HL-60 (cell line): ENCODE data around the gene TENM3.

Source experiments
- GABPA ChIP-seq: IDR thresholded peaks from 2 replicates; pipeline ENCODE4 v1.6.1; 2012; ENCODE audit warnings: low read depth
- POLR2AphosphoS5 ChIP-seq: IDR thresholded peaks from 2 replicates; pipeline ENCODE4 v1.6.1; 2012; ENCODE audit warnings: low read depth
- REST ChIP-seq: IDR thresholded peaks from 2 replicates; pipeline ENCODE4 v1.6.1; 2012; ENCODE audit warnings: low read depth; ENCODE audit not compliant: insufficient replicate concordance
- SPI1 ChIP-seq: IDR thresholded peaks from 2 replicates; pipeline ENCODE4 v1.6.1; 2012; ENCODE audit warnings: low read depth, mild to moderate bottlenecking, borderline replicate concordance
- TF ChIP-seq, protein P1 (sequence below): IDR thresholded peaks from one replicate; pipeline ENCODE4 v1.5.1; 2011; ENCODE audit warnings: low read length, control low read depth, inconsistent platforms; ENCODE audit not compliant: insufficient read depth

- TF ChIP-seq, protein P1, sequence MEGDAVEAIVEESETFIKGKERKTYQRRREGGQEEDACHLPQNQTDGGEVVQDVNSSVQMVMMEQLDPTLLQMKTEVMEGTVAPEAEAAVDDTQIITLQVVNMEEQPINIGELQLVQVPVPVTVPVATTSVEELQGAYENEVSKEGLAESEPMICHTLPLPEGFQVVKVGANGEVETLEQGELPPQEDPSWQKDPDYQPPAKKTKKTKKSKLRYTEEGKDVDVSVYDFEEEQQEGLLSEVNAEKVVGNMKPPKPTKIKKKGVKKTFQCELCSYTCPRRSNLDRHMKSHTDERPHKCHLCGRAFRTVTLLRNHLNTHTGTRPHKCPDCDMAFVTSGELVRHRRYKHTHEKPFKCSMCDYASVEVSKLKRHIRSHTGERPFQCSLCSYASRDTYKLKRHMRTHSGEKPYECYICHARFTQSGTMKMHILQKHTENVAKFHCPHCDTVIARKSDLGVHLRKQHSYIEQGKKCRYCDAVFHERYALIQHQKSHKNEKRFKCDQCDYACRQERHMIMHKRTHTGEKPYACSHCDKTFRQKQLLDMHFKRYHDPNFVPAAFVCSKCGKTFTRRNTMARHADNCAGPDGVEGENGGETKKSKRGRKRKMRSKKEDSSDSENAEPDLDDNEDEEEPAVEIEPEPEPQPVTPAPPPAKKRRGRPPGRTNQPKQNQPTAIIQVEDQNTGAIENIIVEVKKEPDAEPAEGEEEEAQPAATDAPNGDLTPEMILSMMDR: no peak
- no peak for TF ChIP-seq REST
- TF ChIP-seq POLR2AphosphoS5: no peak
- TF ChIP-seq GABPA: no peak
- no peak for TF ChIP-seq SPI1
Measured at GRCh38 chr4:182413550-182413949, 170.3 kb downstream of the TENM3 start.
